GM19397 (cell line): ENCODE measurements around the gene CTNNA2.

Experiments used
- ATAC-seq: cut with Tn5 transposase; IDR thresholded peaks from one replicate; pipeline ENCODE4 v1.9.1; 2021; ENCODE audit warnings: mild to moderate bottlenecking, moderate library complexity; ENCODE audit not compliant: unreplicated experiment

Gene CTNNA2

GRCh38 chr2:79512442-79513401 is at the start of gene CTNNA2:
TSS of gene CTNNA2 (plus strand) at chr2:79513051.
- peak; percentile 75 for ATAC-seq

GRCh38 chr2:79487399-79487798 is 25.5 kb upstream of the CTNNA2 start:
- no peak for ATAC-seq

- ATAC-seq, result no peak
Measured at GRCh38 chr2:79511320-79511951, 1.4 kb upstream of the CTNNA2 start.

- no peak for ATAC-seq
Measured at GRCh38 chr2:79513711-79514110, 860 bp downstream of the CTNNA2 start.

DNA sequence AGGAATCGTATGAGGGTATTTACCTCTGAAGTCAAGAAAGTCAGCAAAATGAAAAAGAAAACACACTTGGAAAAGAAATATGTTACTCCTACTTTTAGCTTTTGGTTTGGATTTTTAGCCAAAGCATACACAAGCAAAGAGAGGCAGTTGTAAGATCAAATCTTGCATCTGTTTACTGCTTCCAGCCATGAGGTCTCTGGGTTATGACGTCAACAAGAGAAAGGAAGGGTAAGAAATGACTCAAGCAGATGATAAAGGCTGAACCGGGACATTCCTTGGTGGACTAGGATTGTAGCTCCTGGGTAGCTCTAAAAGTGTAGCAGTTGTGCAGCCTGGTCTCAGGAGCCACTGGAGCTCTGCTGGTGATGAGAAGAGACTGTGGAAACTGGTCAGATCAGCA is 16.8 kb downstream of the CTNNA2 start:
- no peak for ATAC-seq

GRCh38 chr2:79530443-79530842 is 17.6 kb downstream of the CTNNA2 start:
- ATAC-seq, result no peak

GRCh38 chr2:79547568-79547967 is 34.7 kb downstream of the CTNNA2 start:
- ATAC-seq, result no peak

DNA sequence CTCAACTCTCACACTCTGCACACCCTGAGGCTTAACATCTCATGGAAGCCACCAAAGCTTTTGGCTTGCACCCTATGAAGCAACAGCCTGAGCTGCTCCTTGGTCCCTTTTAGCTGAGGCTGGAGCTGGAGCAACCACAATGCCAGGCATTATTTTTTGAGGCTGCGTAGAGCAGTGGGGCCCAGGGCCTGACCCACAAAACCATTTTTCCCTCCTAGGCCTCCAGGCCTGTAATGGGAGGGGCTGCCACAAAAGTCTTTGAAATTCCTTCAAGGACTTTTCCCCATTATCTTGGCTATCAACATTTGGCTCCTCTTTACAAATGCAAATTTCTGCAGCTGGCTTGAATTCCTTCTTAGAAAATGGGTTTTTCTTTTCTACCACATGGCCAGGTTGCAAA is 39.8 kb downstream of the CTNNA2 start:
- ATAC-seq, result no peak

DNA sequence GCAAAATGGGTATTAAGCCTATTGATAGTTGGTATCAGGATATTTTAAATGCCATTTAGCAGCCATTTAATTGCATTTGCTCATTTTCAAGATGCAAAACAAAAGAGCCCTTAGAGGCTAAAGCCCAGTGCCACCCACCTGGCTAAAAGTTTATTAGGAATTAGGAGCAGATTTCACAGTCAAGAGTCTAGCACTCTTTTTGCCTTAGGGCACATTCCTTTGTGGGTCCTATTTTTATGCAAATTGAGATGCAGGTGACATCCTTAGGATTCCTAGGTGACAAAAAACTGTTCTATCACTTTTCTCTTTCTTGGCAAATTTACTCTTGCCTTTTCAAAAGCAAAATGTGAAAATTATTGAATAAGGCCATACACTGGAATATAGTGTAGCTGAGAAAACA is 42.0 kb downstream of the CTNNA2 start:
- no peak for ATAC-seq

DNA sequence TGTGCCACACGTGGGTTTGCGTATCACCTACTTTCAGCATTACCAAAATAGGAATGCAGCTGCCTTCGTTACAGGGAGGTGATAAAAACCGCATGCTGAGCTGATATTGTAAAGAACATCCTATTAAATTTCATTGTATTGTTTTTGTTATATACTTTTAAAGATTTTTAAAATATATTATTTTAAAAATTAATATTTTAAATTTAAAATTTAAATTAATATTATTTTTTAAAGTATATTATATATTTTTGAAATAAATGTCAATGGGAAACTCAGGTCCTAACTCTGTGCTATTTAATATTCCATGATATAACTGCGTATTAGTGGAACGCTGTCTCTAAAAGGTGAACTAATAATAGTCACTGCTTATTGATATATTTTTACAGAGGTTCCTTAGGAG is 51.2 kb downstream of the CTNNA2 start:
- ATAC-seq, result no peak

DNA sequence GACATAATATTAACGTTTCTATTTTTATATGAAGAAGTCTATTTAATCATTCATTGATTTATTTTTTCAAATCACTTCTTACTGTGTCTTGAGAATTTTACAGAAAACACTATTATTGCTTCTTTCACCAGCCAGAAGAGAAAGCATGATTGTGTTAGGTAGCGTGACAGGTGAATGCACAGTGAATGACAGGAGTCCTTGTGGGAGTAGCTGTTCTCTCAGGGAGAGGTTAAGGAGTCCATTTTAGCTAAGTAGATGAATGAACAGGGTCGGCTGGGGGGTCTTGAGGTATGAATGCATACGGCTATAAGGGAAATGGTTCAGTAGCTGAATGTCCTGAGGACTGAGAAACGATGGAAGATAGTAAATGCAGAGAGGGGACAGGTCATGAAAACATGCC is 56.2 kb downstream of the CTNNA2 start:
- ATAC-seq, result no peak

DNA sequence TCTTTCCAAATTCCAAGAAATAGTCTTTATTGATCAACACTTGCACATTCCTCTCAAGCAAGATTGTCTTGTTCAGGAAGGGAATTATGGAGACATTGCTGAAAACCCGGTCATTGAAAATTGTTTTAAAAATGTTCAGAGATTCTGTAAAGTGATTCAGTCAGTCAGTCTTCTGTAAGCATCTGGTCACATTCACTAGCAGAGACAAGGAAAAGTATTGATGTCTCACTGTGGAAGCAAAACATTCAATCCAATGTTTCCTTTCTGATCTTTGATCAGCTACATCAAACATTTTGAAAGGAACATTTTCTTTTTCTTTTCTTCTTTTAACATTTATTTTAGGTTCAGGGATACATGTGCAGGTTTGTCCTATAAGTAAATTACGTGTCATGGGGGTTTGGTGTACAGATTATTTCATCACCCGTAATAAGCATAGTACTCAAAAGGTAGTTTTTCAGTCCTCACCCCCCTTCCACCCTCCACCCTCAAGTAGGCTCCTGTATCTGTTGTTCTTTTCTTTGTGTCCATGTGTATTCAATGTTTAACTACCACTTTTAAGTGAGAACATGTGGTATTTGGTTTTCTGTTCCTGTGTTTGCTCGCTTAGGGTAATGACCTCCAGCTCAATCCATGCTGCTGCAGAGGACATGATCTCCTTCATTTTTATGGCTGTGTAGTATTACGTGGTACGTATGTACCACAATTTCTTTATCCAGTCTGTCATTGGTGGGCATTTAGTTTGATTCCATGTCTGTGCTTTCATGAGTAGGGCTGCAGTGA is 61.2 kb downstream of the CTNNA2 start:
- ATAC-seq, result no peak

DNA sequence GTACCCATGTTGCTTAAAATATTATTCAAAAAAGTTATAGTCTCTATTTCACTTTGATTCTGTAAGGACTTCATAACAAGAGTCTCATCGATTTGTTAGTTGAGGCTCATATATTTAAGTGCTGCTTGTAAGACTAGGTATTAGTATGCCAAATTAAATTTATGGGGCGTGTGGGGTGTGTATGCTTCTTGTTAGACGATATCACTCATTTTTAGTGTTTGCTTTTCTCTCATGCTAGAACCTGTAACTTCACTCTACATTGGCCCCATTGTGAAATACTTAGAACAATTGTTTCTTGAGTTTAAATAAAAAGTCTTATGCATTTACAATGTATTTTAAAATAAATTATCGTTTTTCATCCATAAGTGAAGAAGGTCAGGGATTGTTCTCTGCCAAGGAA is 63.6 kb downstream of the CTNNA2 start:
- ATAC-seq, result no peak

DNA sequence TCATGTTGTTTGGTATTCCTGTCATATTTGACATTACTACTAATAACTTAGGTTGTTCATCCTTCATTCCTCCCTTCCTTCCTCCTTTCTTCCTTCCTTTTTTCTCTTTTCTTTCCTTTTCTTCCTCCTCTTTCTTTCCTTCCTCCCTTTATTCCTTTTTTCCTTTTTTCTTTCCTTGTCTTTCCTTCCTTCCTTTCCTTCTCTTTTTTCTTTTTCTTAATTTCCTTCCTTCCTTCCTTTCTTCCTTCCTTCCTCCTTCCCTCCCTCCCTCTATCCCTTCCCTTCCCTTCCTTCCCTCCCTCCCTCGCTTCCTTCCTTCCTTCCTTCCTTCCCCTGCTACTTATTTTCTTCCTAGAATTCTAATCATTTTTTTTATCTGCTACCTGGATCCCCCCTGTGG is 66.1 kb downstream of the CTNNA2 start:
- no peak for ATAC-seq

- ATAC-seq, result no peak
Measured at GRCh38 chr2:79580175-79580574, 67.3 kb downstream of the CTNNA2 start.

GRCh38 chr2:79585701-79586433 is 73.0 kb downstream of the CTNNA2 start:
- no peak for ATAC-seq

- ATAC-seq, result no peak
Measured at GRCh38 chr2:79591281-79591680, 78.4 kb downstream of the CTNNA2 start.

- ATAC-seq, result no peak
Measured at GRCh38 chr2:79593237-79593867, 80.5 kb downstream of the CTNNA2 start.

- no peak for ATAC-seq
Measured at GRCh38 chr2:79596403-79596802, 83.6 kb downstream of the CTNNA2 start.

DNA sequence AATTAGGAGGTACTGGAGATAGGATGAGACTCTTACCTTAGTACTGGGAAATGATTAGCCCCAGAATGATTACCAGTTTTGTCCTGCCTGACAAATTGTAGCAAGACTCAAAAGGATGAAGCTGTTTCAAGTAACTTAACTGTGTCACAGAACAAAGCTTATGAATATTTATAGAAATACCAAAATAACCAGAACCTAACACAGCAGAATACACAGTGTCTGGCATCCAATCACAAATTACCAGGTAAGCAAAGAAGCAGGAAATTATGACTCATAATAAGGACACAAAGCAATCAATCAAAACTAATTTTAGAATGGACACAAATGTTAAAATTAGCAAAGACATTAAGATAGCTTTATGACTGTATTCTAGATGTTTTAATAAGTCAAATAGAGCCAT is 91.9 kb downstream of the CTNNA2 start:
- no peak for ATAC-seq
